GM18502 (cell line): Measurements from ENCODE around the gene AP3S2.
"Not testable (repeated sequence)": the region's sequence is repeated elsewhere in the genome, so short reads cannot be mapped to it uniquely, and the experiment has no call there.

Experiments
- ATAC-seq: cut with Tn5 transposase; IDR thresholded peaks from one replicate; pipeline ENCODE4 v1.9.1; 2021; ENCODE audit warnings: mild to moderate bottlenecking; ENCODE audit not compliant: unreplicated experiment, poor library complexity

Gene AP3S2

DNA sequence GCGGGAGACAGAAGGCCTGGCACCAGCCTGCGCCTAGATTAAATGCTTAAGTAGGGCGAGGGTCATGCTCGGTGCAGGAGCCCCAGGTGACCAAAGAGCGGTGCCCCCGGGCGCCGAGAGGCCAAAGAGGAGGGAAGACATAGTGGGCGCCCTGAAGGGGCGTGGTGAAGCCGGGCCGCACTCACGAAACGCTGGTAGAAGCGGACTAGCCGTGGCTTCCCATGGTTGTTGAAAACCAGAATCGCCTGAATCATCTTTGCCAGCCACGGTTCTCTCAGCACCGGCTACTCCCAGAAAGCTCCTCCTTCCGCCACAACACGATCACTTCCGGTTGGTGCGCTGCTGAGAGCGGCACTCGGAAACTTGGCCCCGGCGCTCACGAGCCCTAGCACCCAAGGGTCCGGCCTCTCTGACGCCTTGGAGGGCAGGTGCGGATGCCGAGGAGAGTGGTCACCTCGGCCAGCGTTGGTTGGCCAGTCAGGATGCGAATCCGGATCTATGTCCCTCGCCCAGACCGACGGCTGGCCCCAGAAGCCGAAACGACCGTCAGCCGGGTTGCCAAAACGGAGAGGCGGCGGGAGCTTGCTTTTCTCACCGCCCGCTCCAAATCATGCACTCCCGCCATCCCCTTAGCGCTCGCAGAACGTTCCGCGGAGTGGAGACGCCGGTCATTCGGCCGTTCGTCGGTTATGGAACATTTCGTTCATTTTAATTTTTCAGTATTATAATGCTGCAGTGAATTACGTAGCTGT is at the start of gene AP3S2:
AP3S2 (minus strand) TSS at position 299 of the 752 bp plus-strand sequence; CDS start at position 254, 45 bp downstream.
- peak; percentile 92 for ATAC-seq

DNA sequence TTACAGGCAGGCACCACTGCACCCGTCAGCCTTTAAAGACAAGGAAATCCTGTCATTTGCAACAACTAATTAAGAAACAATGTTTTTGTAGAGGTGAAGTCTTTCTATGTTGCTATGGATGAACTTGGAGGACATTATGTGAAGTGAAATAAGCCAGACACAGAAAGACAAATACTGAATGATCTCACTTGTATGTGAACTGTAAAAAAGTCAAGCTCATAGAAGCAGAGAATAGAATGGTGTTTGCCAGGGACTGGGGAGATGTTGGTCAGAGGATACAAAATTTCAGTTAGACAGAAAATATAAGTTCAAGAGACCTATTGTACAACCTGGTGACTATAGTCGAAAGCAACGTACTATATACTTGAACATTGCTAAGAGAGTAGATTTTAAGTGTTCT is 46.1 kb upstream of the AP3S2 start:
- no peak for ATAC-seq

DNA sequence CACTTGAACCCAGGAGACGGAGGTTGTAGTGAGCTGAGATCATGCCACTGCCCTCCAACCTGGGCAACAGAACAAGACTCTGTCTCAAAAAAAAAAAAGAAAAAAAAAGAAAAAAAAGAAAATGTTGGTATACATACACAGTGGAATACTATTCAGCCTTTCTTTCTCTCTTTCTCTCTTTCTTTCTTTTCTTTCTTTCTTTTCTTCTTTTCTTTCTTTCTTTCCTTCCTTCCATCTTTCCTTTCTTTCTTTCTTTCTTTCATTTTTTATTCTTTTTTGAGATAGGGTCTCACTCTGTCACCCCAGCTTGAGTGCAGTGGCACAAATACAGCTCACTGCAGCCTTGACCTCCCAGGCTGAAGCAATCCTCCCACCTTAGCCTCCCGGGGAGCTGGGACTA is 45.6 kb upstream of the AP3S2 start:
- ATAC-seq: not testable (repeated sequence)

GRCh38 chr15:89937365-89938350 is 43.9 kb upstream of the AP3S2 start:
- ATAC-seq: no peak

- no peak for ATAC-seq
These were observed 43.0 kb upstream of the AP3S2 start for GRCh38 chr15:89936786-89937265.

- no peak for ATAC-seq
These were observed 42.4 kb upstream of the AP3S2 start for GRCh38 chr15:89936051-89936785.

- ATAC-seq: no peak
These were observed 39.1 kb upstream of the AP3S2 start for GRCh38 chr15:89932880-89933279.

DNA sequence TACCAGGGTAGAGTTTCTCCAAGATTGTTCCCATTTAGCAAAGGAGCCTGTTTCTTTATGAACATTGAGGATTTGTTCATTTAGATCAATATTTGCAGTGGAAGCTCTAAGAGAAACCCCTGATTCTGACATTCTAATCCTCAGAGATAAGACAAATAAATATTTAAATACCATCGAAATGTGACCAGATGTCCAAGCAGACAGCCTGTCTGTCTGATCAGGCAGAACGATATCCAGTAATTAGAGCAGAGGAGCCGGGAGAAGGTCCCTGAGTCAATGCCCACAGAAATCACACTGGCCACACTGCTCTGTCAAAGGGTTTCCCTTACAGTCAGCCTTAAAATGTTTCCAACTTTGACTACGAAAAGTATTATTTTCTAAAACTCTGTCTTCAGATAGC is 34.6 kb upstream of the AP3S2 start:
- no peak for ATAC-seq

GRCh38 chr15:89926158-89926557 is 32.4 kb upstream of the AP3S2 start:
- no peak for ATAC-seq

GRCh38 chr15:89917442-89918101 is 23.8 kb upstream of the AP3S2 start:
- no peak for ATAC-seq

- ATAC-seq: no peak
These were observed 22.9 kb upstream of the AP3S2 start for GRCh38 chr15:89916660-89917059.

DNA sequence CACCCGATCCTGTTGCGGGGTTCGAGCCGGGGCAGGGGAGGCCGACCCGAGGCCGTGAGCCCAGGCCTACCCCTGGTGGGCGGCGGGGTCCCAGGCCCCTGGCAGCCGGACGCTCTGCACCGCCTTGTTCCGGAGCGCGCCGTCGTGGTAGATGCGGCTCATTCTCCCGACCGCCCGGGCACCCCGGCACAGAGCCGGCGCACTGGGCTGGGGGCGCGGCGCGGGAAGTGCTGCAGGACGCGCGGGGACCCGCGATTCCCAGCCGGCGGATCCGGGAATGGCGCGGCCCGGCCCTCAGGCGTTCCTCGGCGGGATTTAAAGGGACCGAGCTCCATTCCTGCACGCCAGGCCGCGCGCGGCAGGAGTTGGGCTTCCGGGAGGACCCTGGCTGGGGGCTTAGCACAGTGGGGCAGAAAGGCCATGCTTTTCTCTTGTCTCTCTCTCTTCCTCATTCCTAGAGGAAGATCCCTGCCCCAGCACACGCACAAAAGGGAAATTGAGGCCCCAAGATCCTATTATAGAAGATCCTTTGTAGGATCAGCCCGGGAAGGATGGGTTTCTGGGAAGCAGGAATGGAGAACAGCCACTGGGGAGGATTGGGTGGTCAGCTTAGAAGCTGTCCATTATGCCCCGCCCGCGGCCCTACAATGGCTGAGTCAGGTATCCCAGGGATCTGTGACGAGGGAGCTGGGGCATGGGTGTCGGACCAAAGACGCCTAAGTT is 19.0 kb upstream of the AP3S2 start, which contains the start of gene ARPIN:
ARPIN (minus strand) TSS at position 279 of the 723 bp plus-strand sequence; CDS start at position 162, 117 bp downstream.
- ATAC-seq: no peak

DNA sequence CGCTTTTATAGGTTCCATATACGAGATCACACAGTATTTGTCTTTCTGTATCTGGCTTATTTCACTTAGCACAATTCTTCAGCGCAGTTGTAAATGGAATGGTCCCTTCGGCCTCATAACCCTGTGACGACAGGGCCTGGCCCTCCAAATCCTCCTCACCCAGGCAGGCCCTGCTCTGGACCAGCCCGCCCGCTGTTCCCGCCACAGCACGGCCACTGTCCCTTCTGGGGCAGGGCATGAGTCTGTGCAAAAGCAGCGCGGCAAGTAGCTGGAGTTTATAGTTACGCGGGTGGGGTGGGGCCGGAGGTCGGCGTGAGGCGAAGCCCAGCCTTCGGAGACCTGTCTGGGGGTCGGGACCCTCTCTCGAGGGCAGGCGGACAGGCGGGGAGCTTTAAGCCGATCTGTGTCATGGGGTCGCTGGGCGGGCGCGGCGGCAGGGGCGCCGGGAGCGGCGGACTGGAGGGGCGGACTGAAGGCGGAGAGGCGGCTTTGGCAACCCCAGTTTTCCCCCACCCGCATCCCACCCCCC is 18.4 kb upstream of the AP3S2 start:
- no peak for ATAC-seq

DNA sequence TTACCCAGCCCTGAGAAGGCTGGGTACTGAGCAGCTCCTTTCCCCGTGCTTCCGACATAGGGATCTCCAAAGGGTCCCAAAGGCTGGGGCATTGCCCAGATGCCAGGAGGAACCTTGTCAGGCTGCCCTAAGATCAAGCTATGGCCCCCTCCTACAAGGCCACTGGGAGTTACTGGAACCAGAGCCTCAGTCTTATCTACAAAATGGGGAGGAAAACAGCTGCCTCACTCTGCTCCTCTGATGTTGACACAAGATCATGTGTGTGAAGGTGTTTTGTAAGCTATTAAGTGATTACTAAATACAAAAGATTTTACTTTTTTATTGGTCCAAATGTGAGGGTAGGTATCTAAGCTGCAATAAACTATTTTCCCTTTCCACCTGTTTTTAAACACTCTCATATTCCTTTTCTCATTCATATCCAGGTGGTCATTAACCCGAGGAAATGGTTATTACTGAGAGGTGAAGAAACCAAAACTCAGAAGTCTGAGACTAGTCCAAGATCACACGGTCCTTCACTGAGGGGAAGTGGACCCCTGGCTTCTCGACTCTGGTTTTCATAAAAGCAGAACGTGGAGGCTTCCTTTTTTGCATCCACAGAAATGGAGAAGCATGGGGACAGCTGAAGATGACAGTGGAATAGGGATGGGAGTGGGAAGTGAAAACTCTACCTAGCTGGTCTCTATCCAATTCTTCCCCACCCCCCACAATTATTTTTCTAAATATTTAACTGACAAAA is 17.3 kb upstream of the AP3S2 start:
- no peak for ATAC-seq

DNA sequence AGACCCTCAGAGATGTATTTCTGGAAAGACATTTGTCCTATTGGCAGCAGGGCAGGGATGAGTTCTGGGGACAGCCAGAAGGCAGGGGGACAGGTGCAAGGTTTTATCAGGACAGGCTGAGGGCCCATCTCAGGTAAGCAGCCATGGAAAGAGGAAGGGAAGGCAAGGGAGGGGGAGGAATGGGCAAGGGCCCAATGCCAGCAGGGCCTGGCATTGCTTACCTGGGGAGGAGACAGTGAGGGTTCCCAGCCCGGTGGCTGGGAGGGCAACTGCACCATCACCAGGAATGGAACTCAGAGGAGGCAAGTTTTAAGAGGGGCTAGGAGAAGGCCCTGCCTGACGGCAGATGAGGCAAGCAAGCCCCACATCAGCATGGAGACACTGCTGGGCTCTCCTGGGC is 15.8 kb upstream of the AP3S2 start:
- no peak for ATAC-seq

GRCh38 chr15:89908226-89908625 is 14.4 kb upstream of the AP3S2 start:
- ATAC-seq: no peak

DNA sequence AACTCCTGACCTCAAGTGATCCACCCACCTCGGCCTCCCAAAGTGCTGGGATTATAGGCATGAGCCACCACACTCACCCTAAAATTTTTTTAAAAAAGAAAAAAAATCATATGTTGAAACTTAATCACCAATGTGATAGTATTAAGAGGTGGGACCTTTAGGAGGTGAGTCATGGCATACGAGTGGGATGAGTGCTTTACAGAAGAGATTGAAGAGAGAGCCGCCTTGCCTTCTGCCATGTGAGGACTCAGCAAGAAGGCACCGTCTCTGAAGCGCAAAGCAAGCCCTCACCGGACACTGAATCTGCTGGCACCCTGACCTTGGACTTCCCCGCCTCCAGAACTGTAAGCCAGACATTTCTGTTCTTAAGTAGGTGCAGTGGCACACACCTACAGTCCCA is 13.5 kb upstream of the AP3S2 start:
- ATAC-seq: no peak

GRCh38 chr15:89905846-89906378 is 12.1 kb upstream of the AP3S2 start:
- ATAC-seq: no peak
